Measurements from ENCODE around the gene NOL4L. TPM values are rescaled to one million over a fixed set of nuclear protein-coding genes. Genes with fewer than 3 reads are reported as not detected.

NOL4L gene
- total and polyA plus RNA-seq, 2 experiments from 2014 or later, result 38.8 to 39.2 TPM

GRCh38 chr20:32470025-32470861 is 114.9 kb downstream of the NOL4L start:
- Histone ChIP-seq H3K4me1 (ENCODE audit: insufficient read depth) (peaks cover 44% of the 10 kb centered on the region), H4K20me1 (replicated peaks; ENCODE audit: insufficient read depth) (peaks cover 40% of the 10 kb centered on the region), H2AFZ (no peak overlapping the region), H3K27ac (ENCODE audit: low read depth) (peak overlapping the region; percentile 72; the same call in 1 of the 2 replicates), H3K9me2 (ENCODE audit: insufficient read depth) (no peaks in the 10 kb centered on the region), H3K4me2 (peak overlapping the region; percentile 51; the same call in 1 of the 2 replicates), H3K4me3 (no peak overlapping the region), H3F3A (replicated peaks; ENCODE audit: low read depth) (peaks cover 23% of the 10 kb centered on the region), H3K79me2 (replicated peaks; ENCODE audit: insufficient read depth) (peaks cover 72% of the 10 kb centered on the region), H3K27me3 (ENCODE audit: insufficient read depth) (no peaks in the 10 kb centered on the region), H3K36me3 (ENCODE audit: insufficient read depth) (peaks cover 5% of the 10 kb centered on the region; the same call in 1 of the 2 replicates)
- Mint-ChIP-seq H3K27ac (peak overlapping the region; percentile 74), H3K4me1 (peaks cover 26% of the 10 kb centered on the region), H3K36me3 (ENCODE audit: low read depth) (peaks cover 12% of the 10 kb centered on the region; the same call in 2 of the 3 replicates), H3K4me3 (no peak overlapping the region; the same call in 2 of the 3 replicates), H3K9me3 (no peaks in the 10 kb centered on the region), H3K27me3 (ENCODE audit: insufficient read depth, low read depth, poor library complexity) (peaks cover 8% of the 10 kb centered on the region)
- peak; percentile 87 for DNase-seq (ENCODE audit: low spot score)
- peak; percentile 43 for ATAC-seq
- TF ChIP-seq, protein P1, sequence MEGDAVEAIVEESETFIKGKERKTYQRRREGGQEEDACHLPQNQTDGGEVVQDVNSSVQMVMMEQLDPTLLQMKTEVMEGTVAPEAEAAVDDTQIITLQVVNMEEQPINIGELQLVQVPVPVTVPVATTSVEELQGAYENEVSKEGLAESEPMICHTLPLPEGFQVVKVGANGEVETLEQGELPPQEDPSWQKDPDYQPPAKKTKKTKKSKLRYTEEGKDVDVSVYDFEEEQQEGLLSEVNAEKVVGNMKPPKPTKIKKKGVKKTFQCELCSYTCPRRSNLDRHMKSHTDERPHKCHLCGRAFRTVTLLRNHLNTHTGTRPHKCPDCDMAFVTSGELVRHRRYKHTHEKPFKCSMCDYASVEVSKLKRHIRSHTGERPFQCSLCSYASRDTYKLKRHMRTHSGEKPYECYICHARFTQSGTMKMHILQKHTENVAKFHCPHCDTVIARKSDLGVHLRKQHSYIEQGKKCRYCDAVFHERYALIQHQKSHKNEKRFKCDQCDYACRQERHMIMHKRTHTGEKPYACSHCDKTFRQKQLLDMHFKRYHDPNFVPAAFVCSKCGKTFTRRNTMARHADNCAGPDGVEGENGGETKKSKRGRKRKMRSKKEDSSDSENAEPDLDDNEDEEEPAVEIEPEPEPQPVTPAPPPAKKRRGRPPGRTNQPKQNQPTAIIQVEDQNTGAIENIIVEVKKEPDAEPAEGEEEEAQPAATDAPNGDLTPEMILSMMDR (conservative IDR thresholded peaks at IDR 0.05; ENCODE audit: low read depth in 2 of 2), result peak; percentile 71 to 80
- TF ChIP-seq ZNF331 (CRISPR knock-in tag; IDR thresholded peaks at IDR 0.05; ENCODE audit: low read depth), result no peak

- peaks cover 29% of the 10 kb centered on the region for H3K4me1 Mint-ChIP-seq
- no peak for ATAC-seq
- H3K27ac ChIP-seq (ENCODE audit: low read depth), result 0 out of 2 replicates have a peak overlapping the region, but pooled peaks have one; percentile 69
- TF ChIP-seq STAT1 (IDR thresholded peaks at IDR 0.05; ENCODE audit: unreplicated experiment), result no peak
- TF ChIP-seq ZNF331 (CRISPR knock-in tag; IDR thresholded peaks at IDR 0.05; ENCODE audit: low read depth), result no peak
- TF ChIP-seq POLR2AphosphoS5 (IDR thresholded peaks at IDR 0.05; ENCODE audit: low read depth), result no peak
- TF ChIP-seq EZH2 (IDR thresholded peaks at IDR 0.05; ENCODE audit: low read depth, unreplicated experiment), result no peak
- TF ChIP-seq, protein P2, sequence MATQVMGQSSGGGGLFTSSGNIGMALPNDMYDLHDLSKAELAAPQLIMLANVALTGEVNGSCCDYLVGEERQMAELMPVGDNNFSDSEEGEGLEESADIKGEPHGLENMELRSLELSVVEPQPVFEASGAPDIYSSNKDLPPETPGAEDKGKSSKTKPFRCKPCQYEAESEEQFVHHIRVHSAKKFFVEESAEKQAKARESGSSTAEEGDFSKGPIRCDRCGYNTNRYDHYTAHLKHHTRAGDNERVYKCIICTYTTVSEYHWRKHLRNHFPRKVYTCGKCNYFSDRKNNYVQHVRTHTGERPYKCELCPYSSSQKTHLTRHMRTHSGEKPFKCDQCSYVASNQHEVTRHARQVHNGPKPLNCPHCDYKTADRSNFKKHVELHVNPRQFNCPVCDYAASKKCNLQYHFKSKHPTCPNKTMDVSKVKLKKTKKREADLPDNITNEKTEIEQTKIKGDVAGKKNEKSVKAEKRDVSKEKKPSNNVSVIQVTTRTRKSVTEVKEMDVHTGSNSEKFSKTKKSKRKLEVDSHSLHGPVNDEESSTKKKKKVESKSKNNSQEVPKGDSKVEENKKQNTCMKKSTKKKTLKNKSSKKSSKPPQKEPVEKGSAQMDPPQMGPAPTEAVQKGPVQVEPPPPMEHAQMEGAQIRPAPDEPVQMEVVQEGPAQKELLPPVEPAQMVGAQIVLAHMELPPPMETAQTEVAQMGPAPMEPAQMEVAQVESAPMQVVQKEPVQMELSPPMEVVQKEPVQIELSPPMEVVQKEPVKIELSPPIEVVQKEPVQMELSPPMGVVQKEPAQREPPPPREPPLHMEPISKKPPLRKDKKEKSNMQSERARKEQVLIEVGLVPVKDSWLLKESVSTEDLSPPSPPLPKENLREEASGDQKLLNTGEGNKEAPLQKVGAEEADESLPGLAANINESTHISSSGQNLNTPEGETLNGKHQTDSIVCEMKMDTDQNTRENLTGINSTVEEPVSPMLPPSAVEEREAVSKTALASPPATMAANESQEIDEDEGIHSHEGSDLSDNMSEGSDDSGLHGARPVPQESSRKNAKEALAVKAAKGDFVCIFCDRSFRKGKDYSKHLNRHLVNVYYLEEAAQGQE (IDR thresholded peaks at IDR 0.05; ENCODE audit: unreplicated experiment), result no peak
- TF ChIP-seq ETS1 (IDR thresholded peaks at IDR 0.05), result no peak
- no peak for TF ChIP-seq ZNF114 (CRISPR knock-in tag; IDR thresholded peaks at IDR 0.05)
- TF ChIP-seq EZH2phosphoT487 (IDR thresholded peaks at IDR 0.05; ENCODE audit: unreplicated experiment), result no peak
These were observed 116.3 kb downstream of the NOL4L start for GRCh38 chr20:32468860-32469259.

More at GRCh38 chr20:32468860-32469259, 116.3 kb downstream of the NOL4L start:
- H3K4me3 ChIP-seq, result no peak overlapping the region
- H3K36me3 Mint-ChIP-seq (ENCODE audit: low read depth), result peaks cover 12% of the 10 kb centered on the region; the same call in 2 of the 3 replicates
- peaks cover 45% of the 10 kb centered on the region for H3K4me1 ChIP-seq (ENCODE audit: insufficient read depth)
- peaks cover 72% of the 10 kb centered on the region for H3K79me2 ChIP-seq (replicated peaks; ENCODE audit: insufficient read depth)
- no peak overlapping the region for H2AFZ ChIP-seq
- no peak for DNase-seq (ENCODE audit: low spot score)
- H3K9me3 Mint-ChIP-seq, result no peaks in the 10 kb centered on the region
- H3K4me3 Mint-ChIP-seq, result no peak overlapping the region
- peaks cover 16% of the 10 kb centered on the region for H3F3A ChIP-seq (replicated peaks; ENCODE audit: low read depth)
- no peaks in the 10 kb centered on the region for H3K27me3 ChIP-seq (ENCODE audit: insufficient read depth)
- H3K27ac Mint-ChIP-seq, result no peak overlapping the region
- peaks cover 41% of the 10 kb centered on the region for H4K20me1 ChIP-seq (replicated peaks; ENCODE audit: insufficient read depth)
- H3K9me2 ChIP-seq (ENCODE audit: insufficient read depth), result no peaks in the 10 kb centered on the region
- H3K27me3 Mint-ChIP-seq (ENCODE audit: insufficient read depth, low read depth, poor library complexity), result peaks cover 15% of the 10 kb centered on the region
- H3K36me3 ChIP-seq (ENCODE audit: insufficient read depth), result peaks cover 5% of the 10 kb centered on the region; the same call in 1 of the 2 replicates
- H3K4me2 ChIP-seq, result no peak overlapping the region

Data from GM23338 (cell line).